ENCODE data around the gene C1QTNF7.

C1QTNF7 gene

GRCh38 chr4:15427701-15428100 is at the start of gene C1QTNF7:
C1QTNF7 (plus strand) TSS chr4:15428033; CDS start chr4:15435744, 7,711 bp downstream.
- DNase-seq (ENCODE audit: low read depth, low spot score) = no peak

GRCh38 chr4:15378062-15378461 is 49.8 kb upstream of the C1QTNF7 start:
- DNase-seq (ENCODE audit: low read depth, low spot score) = no peak

- DNase-seq (ENCODE audit: low read depth, low spot score) = no peak
Measured at GRCh38 chr4:15378493-15378892, 49.3 kb upstream of the C1QTNF7 start.

GRCh38 chr4:15381806-15382338 is 46.0 kb upstream of the C1QTNF7 start:
- DNase-seq (ENCODE audit: low read depth, low spot score) = no peak

GRCh38 chr4:15382669-15383273 is 45.1 kb upstream of the C1QTNF7 start:
- no peak for DNase-seq (ENCODE audit: low read depth, low spot score)

- DNase-seq (ENCODE audit: low read depth, low spot score) = no peak
Measured at GRCh38 chr4:15385515-15385914, 42.3 kb upstream of the C1QTNF7 start.

- no peak for DNase-seq (ENCODE audit: low read depth, low spot score)
Measured at GRCh38 chr4:15385928-15386327, 41.9 kb upstream of the C1QTNF7 start.

- no peak for DNase-seq (ENCODE audit: low read depth, low spot score)
Measured at GRCh38 chr4:15390494-15390893, 37.3 kb upstream of the C1QTNF7 start.

- no peak for DNase-seq (ENCODE audit: low read depth, low spot score)
Measured at GRCh38 chr4:15392053-15392805, 35.6 kb upstream of the C1QTNF7 start.

- no peak for DNase-seq (ENCODE audit: low read depth, low spot score)
Measured at GRCh38 chr4:15395311-15395710, 32.5 kb upstream of the C1QTNF7 start.

- peak; percentile 3 for DNase-seq (ENCODE audit: low read depth, low spot score)
Measured at GRCh38 chr4:15396157-15396800, 31.6 kb upstream of the C1QTNF7 start.

- DNase-seq (ENCODE audit: low read depth, low spot score) = no peak
Measured at GRCh38 chr4:15398001-15398400, 29.8 kb upstream of the C1QTNF7 start.

GRCh38 chr4:15398732-15399131 is 29.1 kb upstream of the C1QTNF7 start:
- no peak for DNase-seq (ENCODE audit: low read depth, low spot score)

GRCh38 chr4:15400226-15400625 is 27.6 kb upstream of the C1QTNF7 start:
- no peak for DNase-seq (ENCODE audit: low read depth, low spot score)

- DNase-seq (ENCODE audit: low read depth, low spot score) = no peak
Measured at GRCh38 chr4:15400981-15401671, 26.7 kb upstream of the C1QTNF7 start.

GRCh38 chr4:15402146-15402545 is 25.7 kb upstream of the C1QTNF7 start:
- no peak for DNase-seq (ENCODE audit: low read depth, low spot score)

GRCh38 chr4:15402974-15403373 is 24.9 kb upstream of the C1QTNF7 start:
- DNase-seq (ENCODE audit: low read depth, low spot score) = no peak

- no peak for DNase-seq (ENCODE audit: low read depth, low spot score)
Measured at GRCh38 chr4:15405018-15405417, 22.8 kb upstream of the C1QTNF7 start.

GRCh38 chr4:15410750-15411149 is 17.1 kb upstream of the C1QTNF7 start:
- DNase-seq (ENCODE audit: low read depth, low spot score) = no peak

- no peak for DNase-seq (ENCODE audit: low read depth, low spot score)
Measured at GRCh38 chr4:15412461-15412860, 15.4 kb upstream of the C1QTNF7 start.

GRCh38 chr4:15413010-15413622 is 14.7 kb upstream of the C1QTNF7 start:
- no peak for DNase-seq (ENCODE audit: low read depth, low spot score)

- DNase-seq (ENCODE audit: low read depth, low spot score) = no peak
Measured at GRCh38 chr4:15413623-15414019, 14.2 kb upstream of the C1QTNF7 start.
